HepG2 (cell line): Measurements from ENCODE around the gene EZH2.

ENCODE experiments used
- CTCF ChIP-seq: sonication (generic); formaldehyde crosslinking; IDR thresholded peaks from 2 replicates; pipeline ENCODE4 v1.5.0; 2020; ENCODE audit warnings: mild to moderate bottlenecking, missing genetic modification reagents, moderate library complexity
- JUN ChIP-seq: sonication (generic); formaldehyde crosslinking; IDR thresholded peaks from 2 replicates; pipeline ENCODE4 v1.4.0; 2020; ENCODE audit warnings: mild to moderate bottlenecking, missing genetic modification reagents
- PRPF4 ChIP-seq: fragments of 200-400 bp; formaldehyde crosslinking; IDR thresholded peaks from 2 replicates; pipeline ENCODE4 v1.6.1; 2016; ENCODE audit warnings: low read length, low read depth; ENCODE audit not compliant: poor library complexity, severe bottlenecking

- TF ChIP-seq CTCF (CRISPR knock-in tag), result no peak
- no peak for TF ChIP-seq PRPF4
- TF ChIP-seq JUN, result no peak
Measured at GRCh38 chr7:148929176-148929575, 45.1 kb upstream of the EZH2 start.
